GM23248 (cell line): ENCODE results near the gene EGR4. TPM values are rescaled to one million over a fixed set of nuclear protein-coding genes. Genes with fewer than 3 reads are reported as not detected.

Experiments used
- DNase-seq: peaks from one replicate; pipeline ENCODE4 v3.0.0-alpha.2; 2015
- H2AFZ ChIP-seq: fragments of 200-600 bp; sonication (generic); 2 replicates; pipeline ENCODE4 v1.6.1; 2016; ENCODE audit warnings: antibody characterized with exemption
- H3F3A ChIP-seq: fragments of 200-600 bp; sonication (generic); 2 replicates; pipeline ENCODE4 v1.6.1; 2016; ENCODE audit warnings: mild to moderate bottlenecking, antibody characterized with exemption, mixed run types; ENCODE audit not compliant: insufficient read depth
- H3K27ac ChIP-seq: fragments of 200-600 bp; sonication (generic); 2 replicates; pipeline ENCODE4 v1.5.1; 2016; ENCODE audit warnings: mild to moderate bottlenecking
- H3K27me3 ChIP-seq: fragments of 200-600 bp; sonication (generic); replicated peaks from 2 replicates; pipeline ENCODE4 v1.6.1; 2016; ENCODE audit warnings: mild to moderate bottlenecking; ENCODE audit not compliant: insufficient read depth
- H3K36me3 ChIP-seq: fragments of 200-600 bp; sonication (generic); 2 replicates; pipeline ENCODE4 v1.6.1; 2016; ENCODE audit warnings: low read depth, mild to moderate bottlenecking
- H3K4me1 ChIP-seq: fragments of 200-600 bp; sonication (generic); 2 replicates; pipeline ENCODE4 v1.6.1; 2016; ENCODE audit warnings: mild to moderate bottlenecking; ENCODE audit not compliant: insufficient read depth
- H3K4me2 ChIP-seq: fragments of 200-600 bp; sonication (generic); one replicate; pipeline ENCODE4 v1.6.1; 2016; ENCODE audit warnings: mild to moderate bottlenecking; ENCODE audit not compliant: unreplicated experiment
- H3K4me3 ChIP-seq: fragments of 200-600 bp; sonication (generic); 2 replicates; pipeline ENCODE4 v1.5.1; 2016; ENCODE audit warnings: mild to moderate bottlenecking
- H3K79me2 ChIP-seq: fragments of 200-600 bp; sonication (generic); 2 replicates; pipeline ENCODE4 v1.6.1; 2016; ENCODE audit warnings: mild to moderate bottlenecking; ENCODE audit not compliant: insufficient read depth
- H3K9ac ChIP-seq: fragments of 200-600 bp; sonication (generic); 2 replicates; pipeline ENCODE4 v1.6.1; 2016; ENCODE audit warnings: mild to moderate bottlenecking
- H3K9me2 ChIP-seq: fragments of 200-600 bp; sonication (generic); 2 replicates; pipeline ENCODE4 v1.6.1; 2016; ENCODE audit warnings: mixed run types, mild to moderate bottlenecking, moderate library complexity; ENCODE audit not compliant: insufficient read depth
- H3K9me3 ChIP-seq: fragments of 200-600 bp; sonication (generic); one replicate; pipeline ENCODE4 v1.6.1; 2017; ENCODE audit warnings: low read depth
- H4K20me1 ChIP-seq: fragments of 200-600 bp; sonication (generic); 2 replicates; pipeline ENCODE4 v1.6.0; 2016; ENCODE audit not compliant: insufficient read depth
- EZH2 ChIP-seq: fragments of 200-600 bp; sonication (generic); IDR thresholded peaks from 2 replicates; pipeline ENCODE4 v1.6.1; 2018; ENCODE audit warnings: antibody characterized with exemption, mild to moderate bottlenecking; ENCODE audit not compliant: insufficient read depth, poor library complexity, severe bottlenecking
- EZH2phosphoT487 ChIP-seq: fragments of 200-600 bp; sonication (generic); IDR thresholded peaks from 2 replicates; pipeline ENCODE4 v1.6.1; 2018; ENCODE audit warnings: antibody characterized with exemption, moderate library complexity, mild to moderate bottlenecking, low read depth; ENCODE audit not compliant: insufficient read depth
- WGBS, 2 experiments: methylation state at CpG; one replicate each; pipeline ENCODE4 v1.1.6; 2015 to 2017; ENCODE audit warnings: low lambda C conversion rate in 2 of 2, low coverage in 1 of 2; ENCODE audit errors: missing lambda C conversion rate in 2 of 2; 5-methylcytosine and 5-hydroxymethylcytosine counted together
- in situ Hi-C: fragments of 300-500 bp; cut with MboI; formaldehyde crosslinking; loops from 2 replicates; pipeline ENCODE4 v1.15.0; 2020
- polyA plus RNA-seq: library from polyadenylated mRNA; unstranded; fragments of >200 nt; fragmentation: Nextera tagmentation; extraction: Ambion mirVana; gene quantifications from 2 replicates; pipeline ENCODE4 v1.2.1, GENCODE V29; 2016
- total RNA-seq: library from RNA; depleted of rRNA; stranded (reverse); fragments of >200 nt; shearing (Covaris generic); gene quantifications from 2 replicates; pipeline ENCODE4 v1.2.3, GENCODE V29; 2014

The EGR4 gene
- total and polyA plus RNA-seq, 2 experiments from 2014 or later: not detected

DNA sequence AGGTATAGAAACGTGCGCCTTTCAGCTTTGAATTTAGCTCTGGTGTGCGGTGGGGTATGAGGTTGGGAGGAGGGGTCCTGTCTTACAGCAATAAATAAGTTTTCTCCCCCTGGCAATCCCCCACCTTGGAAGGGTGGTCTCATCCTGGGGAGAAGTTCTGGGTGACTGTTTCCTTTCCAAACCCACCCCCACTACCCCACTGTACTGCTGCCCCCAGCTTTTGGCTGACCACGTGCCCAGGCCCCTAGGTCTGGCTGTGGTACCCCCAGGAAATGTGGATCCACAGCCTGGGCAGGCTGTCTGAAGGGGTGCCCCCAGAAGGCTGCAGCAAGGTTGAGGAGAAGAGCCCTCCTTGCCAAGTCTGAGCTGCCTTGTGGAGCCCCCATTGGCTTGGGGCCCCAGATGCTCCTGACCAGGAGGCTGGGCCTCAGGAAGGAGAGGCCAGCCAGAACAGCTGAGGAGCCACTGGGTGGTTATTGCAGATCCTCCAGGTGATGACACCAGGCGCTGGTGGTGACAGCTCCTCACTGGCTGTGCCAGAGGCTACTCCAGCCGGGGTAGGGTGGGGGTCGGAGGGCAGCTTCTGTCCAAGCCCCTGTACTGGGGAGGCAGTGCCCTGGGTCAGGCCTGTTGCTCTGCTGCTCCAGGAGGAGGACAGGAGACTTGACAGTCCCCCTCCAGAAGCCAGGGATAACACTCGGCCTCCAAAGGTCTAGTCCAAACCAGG is 35.0 kb downstream of the EGR4 start:
- no peak overlapping the region for H3K4me3 ChIP-seq
- H3K9me2 ChIP-seq: no peaks in the 10 kb centered on the region
- H3K79me2 ChIP-seq: no peaks in the 10 kb centered on the region
- no peak overlapping the region for H3K27ac ChIP-seq
- DNase-seq: no peak
- 84% methylated on average over 8 of the region's 8 CpGs for WGBS, 2 experiments
- no peak overlapping the region for H3K9ac ChIP-seq
- no peaks in the 10 kb centered on the region for H4K20me1 ChIP-seq
- in situ Hi-C loops: no loop called here
- no peak overlapping the region for H2AFZ ChIP-seq
- H3F3A ChIP-seq: no peaks in the 10 kb centered on the region; the same call in 1 of the 2 replicates
- no peaks in the 10 kb centered on the region for H3K27me3 ChIP-seq
- H3K4me2 ChIP-seq: no peak overlapping the region
- H3K9me3 ChIP-seq: no peaks in the 10 kb centered on the region
- no peaks in the 10 kb centered on the region for H3K4me1 ChIP-seq
- no peak for TF ChIP-seq EZH2
- no peak for TF ChIP-seq EZH2phosphoT487
- H3K36me3 ChIP-seq: 0 out of 2 replicates have a peak, but pooled peaks cover 9% of the 10 kb centered on the region

GRCh38 chr2:73257425-73258125 is 35.8 kb downstream of the EGR4 start:
- 63% methylated on average over 10 of the region's 10 CpGs for WGBS, 2 experiments
- Histone ChIP-seq H4K20me1 (no peaks in the 10 kb centered on the region), H3K9ac (no peak overlapping the region), H2AFZ (no peak overlapping the region), H3K27me3 (no peaks in the 10 kb centered on the region), H3K4me3 (no peak overlapping the region), H3K9me2 (no peaks in the 10 kb centered on the region), H3K4me2 (no peak overlapping the region), H3K9me3 (no peaks in the 10 kb centered on the region), H3F3A (no peaks in the 10 kb centered on the region; the same call in 1 of the 2 replicates), H3K27ac (no peak overlapping the region), H3K36me3 (0 out of 2 replicates have a peak, but pooled peaks cover 17% of the 10 kb centered on the region), H3K4me1 (no peaks in the 10 kb centered on the region), H3K79me2 (no peaks in the 10 kb centered on the region)
- TF ChIP-seq EZH2: no peak
- no peak for TF ChIP-seq EZH2phosphoT487
- no peak for DNase-seq
- in situ Hi-C loops: no loop called here

DNA sequence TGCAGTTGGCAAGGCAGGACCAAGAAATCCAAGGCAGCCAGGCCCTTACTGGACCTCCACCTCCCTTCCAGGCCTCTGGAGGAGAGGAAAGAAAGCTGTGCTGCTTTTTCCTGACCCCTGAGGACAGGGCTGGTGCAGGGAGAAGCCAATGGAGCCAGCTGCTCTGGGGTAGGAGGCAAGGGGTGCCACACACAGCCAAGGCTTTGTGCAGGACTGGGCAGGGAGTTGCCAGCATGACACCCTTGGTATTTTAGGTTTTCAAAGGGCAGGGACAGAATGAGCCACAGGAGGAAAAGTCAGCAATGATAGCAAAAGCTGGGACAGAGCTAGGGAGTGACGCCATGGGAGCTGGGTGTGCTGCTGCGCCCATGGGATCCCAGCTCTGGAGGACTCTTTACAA is 36.3 kb downstream of the EGR4 start:
- Histone ChIP-seq H3K9ac (no peak overlapping the region), H3K9me2 (no peaks in the 10 kb centered on the region), H3K36me3 (0 out of 2 replicates have a peak, but pooled peaks cover 18% of the 10 kb centered on the region), H3K4me3 (no peak overlapping the region), H3K27me3 (no peaks in the 10 kb centered on the region), H4K20me1 (no peaks in the 10 kb centered on the region), H3K27ac (no peak overlapping the region), H3F3A (no peaks in the 10 kb centered on the region; the same call in 1 of the 2 replicates), H3K79me2 (no peaks in the 10 kb centered on the region), H2AFZ (no peak overlapping the region), H3K4me2 (no peak overlapping the region), H3K9me3 (no peaks in the 10 kb centered on the region), H3K4me1 (no peaks in the 10 kb centered on the region)
- DNase-seq: no peak
- in situ Hi-C loops: no loop called here
- WGBS, 2 experiments: 80 to 88% methylated on average over 2 of the region's 2 CpGs
- no peak for TF ChIP-seq EZH2
- no peak for TF ChIP-seq EZH2phosphoT487

- Histone ChIP-seq H3K4me2 (no peak overlapping the region), H3K4me3 (no peak overlapping the region), H3K36me3 (0 out of 2 replicates have a peak, but pooled peaks cover 18% of the 10 kb centered on the region), H3K27ac (no peak overlapping the region), H3K9ac (no peak overlapping the region), H2AFZ (no peak overlapping the region), H4K20me1 (no peaks in the 10 kb centered on the region), H3F3A (no peaks in the 10 kb centered on the region; the same call in 1 of the 2 replicates), H3K27me3 (no peaks in the 10 kb centered on the region), H3K9me3 (no peaks in the 10 kb centered on the region), H3K9me2 (no peaks in the 10 kb centered on the region), H3K4me1 (no peaks in the 10 kb centered on the region), H3K79me2 (no peaks in the 10 kb centered on the region)
- DNase-seq: no peak
- in situ Hi-C loops: no loop called here
- WGBS, 2 experiments: 50 to 67% methylated on average over 1 of the region's 1 CpG
- no peak for TF ChIP-seq EZH2phosphoT487
- no peak for TF ChIP-seq EZH2
Observed at GRCh38 chr2:73256618-73256922, 36.8 kb downstream of the EGR4 start.
